ENCODE measurements around the gene CHTF18. TPM values are rescaled to one million over a fixed set of nuclear protein-coding genes. Genes with fewer than 3 reads are reported as not detected.

The CHTF18 gene
- total RNA-seq, 1 donor from 2014 or later: 56.8 TPM

GRCh38 chr16:790086-790485 is 1.7 kb downstream of the CHTF18 start:
- DNase-seq (ENCODE audit: low spot score): no peak
- H3K27me3 Mint-ChIP-seq (ENCODE audit: unreplicated experiment): no peaks in the 10 kb centered on the region
- peaks cover 7% of the 10 kb centered on the region for H3K36me3 Mint-ChIP-seq (ENCODE audit: low read depth, unreplicated experiment)
- no peak overlapping the region for H3K27ac Mint-ChIP-seq (ENCODE audit: unreplicated experiment)
- TF ChIP-seq CTCF (IDR thresholded peaks at IDR 0.05; ENCODE audit: unreplicated experiment): no peak
- H3K4me3 Mint-ChIP-seq (ENCODE audit: unreplicated experiment): peak overlapping the region; percentile 56
- H3K4me1 Mint-ChIP-seq (ENCODE audit: unreplicated experiment): no peaks in the 10 kb centered on the region
- H3K9me3 Mint-ChIP-seq (ENCODE audit: unreplicated experiment): no peaks in the 10 kb centered on the region

- peak overlapping the region; percentile 44 for H3K4me3 Mint-ChIP-seq (ENCODE audit: unreplicated experiment)
Measured at GRCh38 chr16:791131-791530, 2.7 kb downstream of the CHTF18 start.

GRCh38 chr16:792221-792995 is 4.0 kb downstream of the CHTF18 start:
- DNase-seq (ENCODE audit: low spot score): no peak
- Mint-ChIP-seq H3K4me3 (ENCODE audit: unreplicated experiment) (no peak overlapping the region), H3K9me3 (ENCODE audit: unreplicated experiment) (no peaks in the 10 kb centered on the region), H3K27me3 (ENCODE audit: unreplicated experiment) (peaks cover 3% of the 10 kb centered on the region), H3K27ac (ENCODE audit: unreplicated experiment) (no peak overlapping the region), H3K4me1 (ENCODE audit: unreplicated experiment) (no peaks in the 10 kb centered on the region), H3K36me3 (ENCODE audit: low read depth, unreplicated experiment) (peaks cover 7% of the 10 kb centered on the region)
- TF ChIP-seq CTCF (IDR thresholded peaks at IDR 0.05; ENCODE audit: unreplicated experiment): no peak

More at GRCh38 chr16:791131-791530, 2.7 kb downstream of the CHTF18 start:
- H3K9me3 Mint-ChIP-seq (ENCODE audit: unreplicated experiment): no peaks in the 10 kb centered on the region
- H3K27me3 Mint-ChIP-seq (ENCODE audit: unreplicated experiment): peaks cover 2% of the 10 kb centered on the region
- no peaks in the 10 kb centered on the region for H3K4me1 Mint-ChIP-seq (ENCODE audit: unreplicated experiment)
- no peak for DNase-seq (ENCODE audit: low spot score)
- H3K27ac Mint-ChIP-seq (ENCODE audit: unreplicated experiment): no peak overlapping the region
- no peak for TF ChIP-seq CTCF (IDR thresholded peaks at IDR 0.05; ENCODE audit: unreplicated experiment)
- peaks cover 7% of the 10 kb centered on the region for H3K36me3 Mint-ChIP-seq (ENCODE audit: low read depth, unreplicated experiment)

GRCh38 chr16:793414-793813 is 5.0 kb downstream of the CHTF18 start:
- Mint-ChIP-seq H3K4me1 (ENCODE audit: unreplicated experiment) (no peaks in the 10 kb centered on the region), H3K4me3 (ENCODE audit: unreplicated experiment) (no peak overlapping the region), H3K36me3 (ENCODE audit: low read depth, unreplicated experiment) (peaks cover 7% of the 10 kb centered on the region), H3K27ac (ENCODE audit: unreplicated experiment) (no peak overlapping the region), H3K9me3 (ENCODE audit: unreplicated experiment) (no peaks in the 10 kb centered on the region), H3K27me3 (ENCODE audit: unreplicated experiment) (peaks cover 6% of the 10 kb centered on the region)
- DNase-seq (ENCODE audit: low spot score): no peak
- TF ChIP-seq CTCF (IDR thresholded peaks at IDR 0.05; ENCODE audit: unreplicated experiment): no peak

GRCh38 chr16:794091-794822 is 5.8 kb downstream of the CHTF18 start:
- no peaks in the 10 kb centered on the region for H3K9me3 Mint-ChIP-seq (ENCODE audit: unreplicated experiment)
- peaks cover 6% of the 10 kb centered on the region for H3K27me3 Mint-ChIP-seq (ENCODE audit: unreplicated experiment)
- peaks cover 7% of the 10 kb centered on the region for H3K36me3 Mint-ChIP-seq (ENCODE audit: low read depth, unreplicated experiment)
- H3K4me3 Mint-ChIP-seq (ENCODE audit: unreplicated experiment): no peak overlapping the region
- DNase-seq (ENCODE audit: low spot score): no peak
- no peak for TF ChIP-seq CTCF (IDR thresholded peaks at IDR 0.05; ENCODE audit: unreplicated experiment)
- H3K4me1 Mint-ChIP-seq (ENCODE audit: unreplicated experiment): no peaks in the 10 kb centered on the region
- no peak overlapping the region for H3K27ac Mint-ChIP-seq (ENCODE audit: unreplicated experiment)
